Fibroblast of mammary gland (primary cell): ENCODE results near the gene ACBD6.
A peak's percentile ranks its signal among the peaks of the same experiment; 100 is the strongest.

Experiments used
- DNase-seq: peaks from one replicate; pipeline ENCODE4 v3.0.0-alpha.2; 2010; ENCODE audit warnings: low read depth
- H3K4me3 ChIP-seq: 2 replicates; pipeline ENCODE4 v1.5.1; 2011; ENCODE audit warnings: low read depth, mild to moderate bottlenecking, low read length, moderate library complexity; ENCODE audit not compliant: control insufficient read depth
- CTCF ChIP-seq: conservative IDR thresholded peaks from 2 replicates; pipeline ENCODE4 v1.5.1; 2011; ENCODE audit warnings: low read depth, low read length, inconsistent platforms; ENCODE audit not compliant: control insufficient read depth, insufficient read depth

Gene ACBD6

DNA sequence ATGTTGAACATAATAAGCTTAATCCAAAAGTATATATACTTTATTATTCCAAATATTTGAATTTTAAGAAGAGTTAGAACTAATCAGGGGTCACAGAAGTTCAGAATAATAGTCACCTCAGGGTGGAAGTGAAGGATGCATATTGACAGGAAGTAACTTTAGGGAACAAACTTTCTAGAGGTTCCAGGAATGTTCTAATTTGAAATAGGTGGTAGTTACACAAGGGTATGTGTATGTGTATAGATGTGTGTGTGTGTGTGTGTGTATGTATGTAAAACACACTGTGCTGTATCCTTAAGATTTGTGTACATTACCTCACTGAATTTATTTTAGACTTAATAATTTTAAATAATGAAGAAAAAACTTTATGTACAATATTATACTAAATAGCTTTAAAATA lies 110.4 kb downstream of the ACBD6 start:
- H3K4me3 ChIP-seq: no peak overlapping the region
- no peak for TF ChIP-seq CTCF
- DNase-seq: no peak

- H3K4me3 ChIP-seq: no peak overlapping the region
- DNase-seq: no peak
- no peak for TF ChIP-seq CTCF
Observed at GRCh38 chr1:180387413-180387812, 115.0 kb downstream of the ACBD6 start.

DNA sequence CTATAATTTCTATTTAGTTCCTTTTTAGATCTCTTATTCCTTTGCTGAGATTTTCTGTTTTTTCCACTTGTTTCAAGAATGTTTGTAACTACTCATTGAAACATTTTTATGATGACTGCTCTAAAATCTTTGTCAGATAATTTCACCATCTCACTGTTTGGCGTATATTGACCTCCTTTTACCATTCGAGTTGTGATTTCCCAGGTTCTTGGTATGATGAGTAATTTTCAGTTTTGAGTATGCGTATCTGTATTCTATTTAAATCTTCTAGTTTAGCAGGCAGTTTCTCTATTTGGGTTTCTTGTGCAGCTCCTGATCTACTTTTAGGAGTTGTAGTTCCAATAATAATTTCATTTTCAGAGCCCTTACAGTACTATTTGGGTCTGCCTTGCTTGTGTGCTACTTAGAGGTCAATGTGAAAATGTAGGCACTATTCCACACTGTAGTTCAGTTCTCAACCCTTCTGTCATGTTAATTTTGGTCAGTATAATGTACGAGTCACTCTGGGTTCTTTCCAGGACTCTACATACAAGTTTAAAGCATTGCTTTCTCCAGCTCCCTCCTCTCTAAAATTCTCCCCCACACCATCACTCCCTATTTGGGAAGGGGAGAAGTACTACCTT lies 115.5 kb downstream of the ACBD6 start:
- peak; percentile 14 for DNase-seq
- no peak overlapping the region for H3K4me3 ChIP-seq
- no peak for TF ChIP-seq CTCF

- H3K4me3 ChIP-seq: no peak overlapping the region
- TF ChIP-seq CTCF: no peak
- DNase-seq: no peak
Observed at GRCh38 chr1:180385144-180385543, 117.2 kb downstream of the ACBD6 start.

DNA sequence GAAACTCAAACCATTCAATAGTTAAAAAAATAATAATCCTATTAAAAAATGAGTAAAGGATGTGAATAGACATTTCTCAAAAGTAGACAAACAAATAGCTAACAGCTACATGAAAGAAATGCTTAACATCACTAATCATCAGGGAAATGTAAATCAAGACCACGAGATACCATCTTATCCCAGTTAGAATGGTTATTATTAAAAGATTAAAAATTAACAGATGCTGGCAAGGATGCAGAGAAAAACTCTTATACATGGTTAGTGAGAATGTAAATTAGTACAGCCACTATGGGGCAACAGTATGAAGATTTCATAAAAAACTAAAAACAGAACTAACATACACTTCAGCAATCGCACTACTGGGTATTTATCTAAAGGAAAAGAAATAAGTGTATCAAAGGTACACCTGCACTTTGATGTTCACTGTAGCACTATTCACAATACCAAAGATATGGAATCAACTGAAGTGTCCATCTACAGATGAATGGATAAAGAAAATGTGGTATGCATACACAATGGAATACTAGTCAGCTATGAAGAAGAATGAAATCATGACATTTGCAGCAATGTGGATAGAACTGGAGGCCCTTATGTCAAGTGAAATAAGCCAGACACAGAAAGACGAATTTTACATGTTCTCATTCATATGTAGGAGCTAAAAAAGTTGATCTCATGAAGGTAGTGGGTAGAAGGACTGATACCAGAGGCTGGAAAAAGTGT lies 117.9 kb downstream of the ACBD6 start:
- H3K4me3 ChIP-seq: no peak overlapping the region
- TF ChIP-seq CTCF: no peak
- DNase-seq: no peak

GRCh38 chr1:180382326-180383115 lies 119.9 kb downstream of the ACBD6 start:
- TF ChIP-seq CTCF: no peak
- H3K4me3 ChIP-seq: no peak overlapping the region
- peak; percentile 7 for DNase-seq
